ENCODE data around the gene IGSF21. TPM values are rescaled to one million over a fixed set of nuclear protein-coding genes. Genes with fewer than 3 reads are reported as not detected.

IGSF21 gene
- total RNA-seq, 6 experiments from 2014 or later = not detected

DNA sequence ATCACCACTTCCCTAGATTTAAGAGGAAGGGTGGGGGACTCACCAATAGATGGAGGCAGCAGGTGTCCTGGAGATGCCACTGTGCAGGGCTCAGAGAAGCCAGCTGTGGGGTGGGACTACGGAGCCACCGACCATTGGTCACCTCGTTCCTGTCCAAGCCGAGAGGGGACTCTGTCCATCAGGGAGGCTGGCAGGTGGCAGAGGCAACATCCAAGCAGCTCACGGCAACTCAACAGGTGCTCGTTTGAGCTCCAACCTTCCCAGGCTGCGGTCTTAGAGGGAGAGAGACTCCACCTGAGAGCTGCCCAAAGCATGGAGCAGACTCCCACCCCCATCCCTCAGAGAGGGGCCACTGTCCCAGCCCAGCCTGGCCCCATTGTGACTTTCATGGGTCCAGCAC, 71.4 kb downstream of the IGSF21 start:
- Mint-ChIP-seq H3K4me1 (ENCODE audit: low read depth) (no peaks in the 10 kb centered on the region), H3K27ac (no peak overlapping the region), H3K4me3 (no peak overlapping the region), H3K9me3 (peaks cover 17% of the 10 kb centered on the region), H3K36me3 (ENCODE audit: low read depth) (no peaks in the 10 kb centered on the region), H3K27me3 (ENCODE audit: insufficient read depth) (peaks cover 3% of the 10 kb centered on the region)
- DNase-seq = no peak
- TF ChIP-seq, protein P1, sequence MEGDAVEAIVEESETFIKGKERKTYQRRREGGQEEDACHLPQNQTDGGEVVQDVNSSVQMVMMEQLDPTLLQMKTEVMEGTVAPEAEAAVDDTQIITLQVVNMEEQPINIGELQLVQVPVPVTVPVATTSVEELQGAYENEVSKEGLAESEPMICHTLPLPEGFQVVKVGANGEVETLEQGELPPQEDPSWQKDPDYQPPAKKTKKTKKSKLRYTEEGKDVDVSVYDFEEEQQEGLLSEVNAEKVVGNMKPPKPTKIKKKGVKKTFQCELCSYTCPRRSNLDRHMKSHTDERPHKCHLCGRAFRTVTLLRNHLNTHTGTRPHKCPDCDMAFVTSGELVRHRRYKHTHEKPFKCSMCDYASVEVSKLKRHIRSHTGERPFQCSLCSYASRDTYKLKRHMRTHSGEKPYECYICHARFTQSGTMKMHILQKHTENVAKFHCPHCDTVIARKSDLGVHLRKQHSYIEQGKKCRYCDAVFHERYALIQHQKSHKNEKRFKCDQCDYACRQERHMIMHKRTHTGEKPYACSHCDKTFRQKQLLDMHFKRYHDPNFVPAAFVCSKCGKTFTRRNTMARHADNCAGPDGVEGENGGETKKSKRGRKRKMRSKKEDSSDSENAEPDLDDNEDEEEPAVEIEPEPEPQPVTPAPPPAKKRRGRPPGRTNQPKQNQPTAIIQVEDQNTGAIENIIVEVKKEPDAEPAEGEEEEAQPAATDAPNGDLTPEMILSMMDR (IDR thresholded peaks at IDR 0.05) = no peak

DNA sequence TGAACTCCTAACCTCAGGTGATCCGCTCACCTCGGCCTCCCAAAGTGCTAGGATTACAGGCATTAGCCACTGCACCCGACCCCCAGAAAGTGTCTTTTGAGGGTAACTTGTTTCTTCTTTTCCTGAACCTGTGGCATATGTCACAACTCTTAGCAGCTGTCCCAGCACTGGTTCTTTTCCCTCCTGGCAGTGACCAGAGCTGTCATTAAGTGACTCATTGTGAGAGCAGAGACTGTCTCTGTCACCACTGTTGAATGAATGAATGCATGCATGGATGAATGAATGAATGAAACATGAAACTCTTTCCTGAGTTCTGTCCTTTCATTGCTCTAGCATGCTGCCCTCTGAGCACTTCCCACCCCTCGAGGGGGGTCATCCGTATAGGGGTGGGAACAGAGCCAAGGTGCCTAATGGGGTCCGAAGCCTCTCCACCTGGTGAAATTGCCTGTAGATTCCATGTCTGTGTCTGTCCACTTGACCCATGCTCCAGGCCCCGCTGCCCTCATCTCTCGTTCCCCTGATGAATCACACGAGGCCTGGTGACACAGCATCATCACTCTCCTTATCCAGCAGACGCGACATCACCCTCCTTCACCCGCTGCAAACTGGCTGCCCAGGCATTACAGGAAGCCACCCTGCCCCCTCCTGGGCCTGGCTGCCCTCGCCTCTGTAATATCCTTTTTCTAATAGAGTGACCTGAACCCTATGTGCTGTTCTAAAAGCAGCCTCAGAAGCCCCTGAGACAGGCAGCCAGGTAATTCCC, 75.0 kb downstream of the IGSF21 start:
- no peak for DNase-seq
- H3K27ac Mint-ChIP-seq = no peak overlapping the region
- H3K4me1 Mint-ChIP-seq (ENCODE audit: low read depth) = no peaks in the 10 kb centered on the region
- TF ChIP-seq, protein P1 (IDR thresholded peaks at IDR 0.05) = no peak
- H3K4me3 Mint-ChIP-seq = no peak overlapping the region
- H3K27me3 Mint-ChIP-seq (ENCODE audit: insufficient read depth) = peaks cover 5% of the 10 kb centered on the region
- H3K9me3 Mint-ChIP-seq = peaks cover 17% of the 10 kb centered on the region
- no peaks in the 10 kb centered on the region for H3K36me3 Mint-ChIP-seq (ENCODE audit: low read depth)

DNA sequence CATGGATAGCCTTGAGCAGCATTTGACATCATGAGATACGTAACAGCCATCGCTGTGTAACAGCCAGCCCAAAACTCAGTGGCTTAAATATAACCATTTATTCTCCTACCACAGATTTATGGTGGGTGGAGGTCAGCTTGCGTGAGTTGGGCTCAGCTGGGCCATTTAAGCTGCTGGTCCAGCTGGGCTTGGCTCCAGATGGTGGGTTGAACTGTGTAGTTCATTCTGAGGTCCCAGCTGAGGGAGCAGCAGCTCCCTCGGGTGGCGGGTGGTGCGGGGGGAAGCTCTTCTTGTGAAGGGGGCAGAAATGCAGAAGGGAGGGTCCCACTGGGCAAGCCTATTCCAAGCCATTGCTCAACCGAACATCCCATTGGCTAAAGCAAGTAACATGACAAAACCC, 75.9 kb downstream of the IGSF21 start:
- H3K4me1 Mint-ChIP-seq (ENCODE audit: low read depth) = no peaks in the 10 kb centered on the region
- TF ChIP-seq, protein P1 (IDR thresholded peaks at IDR 0.05) = no peak
- H3K9me3 Mint-ChIP-seq = peaks cover 22% of the 10 kb centered on the region
- peaks cover 5% of the 10 kb centered on the region for H3K27me3 Mint-ChIP-seq (ENCODE audit: insufficient read depth)
- no peak for DNase-seq
- H3K27ac Mint-ChIP-seq = no peak overlapping the region
- no peak overlapping the region for H3K4me3 Mint-ChIP-seq
- no peaks in the 10 kb centered on the region for H3K36me3 Mint-ChIP-seq (ENCODE audit: low read depth)

DNA sequence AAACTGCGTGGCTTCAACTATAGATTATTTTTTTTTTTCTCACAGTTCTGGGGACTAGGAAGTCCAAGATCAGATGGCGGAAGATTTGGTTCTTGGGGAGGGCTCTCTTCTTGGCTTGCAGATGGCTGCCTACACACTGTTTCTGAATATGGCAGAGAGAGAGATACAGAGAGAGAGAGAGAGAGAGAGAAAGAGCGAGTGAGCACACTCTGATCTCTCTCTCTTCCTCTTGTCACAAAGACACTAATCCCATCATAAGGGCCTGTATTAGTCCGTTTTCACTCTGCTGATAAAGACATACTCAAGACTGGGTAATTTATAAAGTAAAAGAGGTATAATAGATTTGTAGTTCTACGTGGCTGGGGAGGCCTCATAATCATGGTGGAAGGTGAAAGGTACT, 79.5 kb downstream of the IGSF21 start:
- H3K4me1 Mint-ChIP-seq (ENCODE audit: low read depth) = no peaks in the 10 kb centered on the region
- peaks cover 2% of the 10 kb centered on the region for H3K27me3 Mint-ChIP-seq (ENCODE audit: insufficient read depth)

DNA sequence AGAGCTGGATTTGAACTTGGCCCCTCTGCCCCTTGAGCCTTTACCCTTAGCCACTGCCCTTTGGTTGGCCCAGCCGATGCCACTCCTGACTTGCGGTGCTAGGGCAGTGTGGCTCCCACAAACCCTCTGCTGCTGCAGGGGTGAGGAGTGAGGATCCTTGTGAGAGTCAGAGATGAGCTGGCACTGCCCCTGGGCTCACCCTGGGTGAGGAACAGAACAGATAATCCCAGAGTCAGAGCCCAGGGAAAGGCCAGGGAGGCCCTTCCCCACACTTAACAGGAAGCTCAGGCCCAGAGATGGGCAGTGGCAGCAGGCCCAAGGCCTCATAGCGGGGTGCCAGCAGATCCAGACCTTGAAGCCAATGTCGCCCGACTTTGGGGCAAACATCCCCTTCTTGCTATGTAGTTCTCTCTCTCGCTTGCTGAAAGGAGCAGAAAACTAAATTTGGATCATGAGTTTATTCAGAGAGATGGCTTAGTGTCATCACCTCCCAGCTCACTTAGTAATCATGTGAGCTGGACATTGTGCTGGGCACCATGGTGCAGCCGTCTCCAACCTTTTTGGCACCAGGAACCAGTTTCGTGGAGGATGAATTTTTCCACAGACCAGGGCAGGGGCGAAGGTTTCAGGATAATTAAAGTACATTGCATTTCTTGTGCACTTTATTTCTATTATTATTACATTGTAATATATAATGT, 81.4 kb downstream of the IGSF21 start:
- peaks cover 42% of the 10 kb centered on the region for H3K9me3 Mint-ChIP-seq
- no peaks in the 10 kb centered on the region for H3K36me3 Mint-ChIP-seq (ENCODE audit: low read depth)
- DNase-seq = no peak
- H3K27me3 Mint-ChIP-seq (ENCODE audit: insufficient read depth) = peaks cover 2% of the 10 kb centered on the region; the same call in 1 of the 2 replicates
- no peak overlapping the region for H3K4me3 Mint-ChIP-seq
- H3K27ac Mint-ChIP-seq = no peak overlapping the region
- TF ChIP-seq, protein P1 (IDR thresholded peaks at IDR 0.05) = no peak
- H3K4me1 Mint-ChIP-seq (ENCODE audit: low read depth) = no peaks in the 10 kb centered on the region

More for the DNA sequence above, 79.5 kb downstream of the IGSF21 start:
- no peak for DNase-seq
- peaks cover 34% of the 10 kb centered on the region for H3K9me3 Mint-ChIP-seq
- H3K27ac Mint-ChIP-seq = no peak overlapping the region
- H3K36me3 Mint-ChIP-seq (ENCODE audit: low read depth) = no peaks in the 10 kb centered on the region
- TF ChIP-seq, protein P1 (IDR thresholded peaks at IDR 0.05) = no peak
- no peak overlapping the region for H3K4me3 Mint-ChIP-seq
